ENCODE results near the gene CACNB3.

GRCh38 chr12:48828293-48828692 lies 10.0 kb downstream of the CACNB3 start:
- TF ChIP-seq CTCF (IDR thresholded peaks at IDR 0.05) (no peak), POLR2A (IDR thresholded peaks at IDR 0.05) (no peak)
